Head of caudate nucleus (tissue), 42 donors: Measurements from ENCODE around the gene C3.
"Not testable (repeated sequence)": the region's sequence is repeated elsewhere in the genome, so short reads cannot be mapped to it uniquely, and the experiment has no call there.

Experiments
- DNase-seq, 42 donors: peaks; one replicate each; pipeline versions ENCODE4 v3.0.0 to v3.0.0-alpha.2; 2020 to 2021; ENCODE audit warnings: mixed read lengths in 7 of 42
- intact Hi-C: fragments of 100-400 bp; cut with DNase I; formaldehyde crosslinking; loops from one replicate; pipeline ENCODE4 v1.15.0; 2022

C3 gene

DNA sequence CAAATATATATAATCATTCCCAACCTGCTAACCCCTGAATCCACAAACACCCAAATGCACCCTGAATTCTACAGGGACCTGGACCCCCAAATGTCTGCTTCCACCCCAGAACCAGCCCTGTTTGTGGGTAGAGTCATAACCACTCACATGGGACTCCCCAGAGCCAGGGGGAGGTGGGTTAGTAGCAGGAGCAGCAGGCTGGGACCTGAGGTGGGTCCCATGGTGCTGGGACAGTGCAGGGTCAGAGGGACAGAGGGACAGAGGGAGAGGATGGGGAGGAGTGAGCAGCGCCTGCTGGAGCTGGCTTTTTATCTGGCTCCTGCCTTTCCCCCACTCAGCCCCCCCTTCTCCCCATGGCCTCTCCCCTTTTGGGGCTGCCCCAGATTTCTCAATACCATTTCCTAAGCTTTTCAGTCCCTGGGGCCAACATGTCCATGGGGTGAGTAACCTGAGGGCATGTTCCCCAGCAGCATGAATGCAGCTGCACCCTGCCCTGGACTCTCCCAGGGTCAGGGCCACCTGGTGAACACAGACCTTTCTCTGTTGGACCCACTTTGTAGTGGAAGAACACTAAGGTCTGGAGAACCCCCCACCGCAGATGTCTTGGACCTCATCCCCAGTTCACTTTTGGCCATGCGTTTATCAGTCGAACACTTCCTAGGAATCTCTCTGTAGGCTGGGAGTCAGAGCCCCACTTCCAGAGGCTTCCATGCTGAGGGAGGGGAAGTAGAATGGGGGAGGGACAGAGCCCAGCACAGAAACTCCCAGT lies at the start of gene C3:
C3 (minus strand) TSS at position 282 of the 769 bp plus-strand sequence; CDS start at position 221, 61 bp downstream.
- intact Hi-C loops = no loop called here
- peak in 26 of 42 donors; percentile 14 to 80 (median 47) for DNase-seq

DNA sequence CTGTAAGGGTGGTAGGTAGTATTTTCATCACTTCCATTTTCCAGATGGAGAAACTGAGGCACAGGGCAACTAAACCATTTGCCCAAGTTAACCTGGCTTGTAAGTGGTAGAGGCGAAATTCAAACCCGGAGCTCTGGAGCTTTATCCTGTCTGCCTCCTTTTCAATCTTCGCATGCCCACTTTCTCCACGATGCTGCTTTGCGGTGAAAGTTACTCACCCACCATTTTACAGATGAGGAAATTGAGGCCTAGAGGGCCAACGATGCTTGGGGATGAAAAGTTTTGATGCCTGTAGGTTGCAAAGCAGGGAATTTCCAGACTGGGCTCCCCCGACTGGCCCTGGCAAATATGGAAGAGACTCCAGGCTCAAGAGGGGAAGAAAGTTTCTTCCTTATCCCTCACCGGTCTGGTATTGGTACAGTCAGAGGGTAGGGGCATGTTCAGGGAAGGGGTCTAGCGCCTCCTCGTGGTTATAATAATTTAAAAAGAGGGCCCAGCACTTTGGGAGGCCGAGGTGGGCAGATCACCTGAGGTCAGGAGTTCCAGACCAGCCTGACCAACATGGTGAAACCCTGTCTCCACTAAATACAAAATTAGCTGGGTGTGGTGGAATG lies 48.7 kb upstream of the C3 start:
- DNase-seq = no peak
- intact Hi-C loops = no loop called here

DNA sequence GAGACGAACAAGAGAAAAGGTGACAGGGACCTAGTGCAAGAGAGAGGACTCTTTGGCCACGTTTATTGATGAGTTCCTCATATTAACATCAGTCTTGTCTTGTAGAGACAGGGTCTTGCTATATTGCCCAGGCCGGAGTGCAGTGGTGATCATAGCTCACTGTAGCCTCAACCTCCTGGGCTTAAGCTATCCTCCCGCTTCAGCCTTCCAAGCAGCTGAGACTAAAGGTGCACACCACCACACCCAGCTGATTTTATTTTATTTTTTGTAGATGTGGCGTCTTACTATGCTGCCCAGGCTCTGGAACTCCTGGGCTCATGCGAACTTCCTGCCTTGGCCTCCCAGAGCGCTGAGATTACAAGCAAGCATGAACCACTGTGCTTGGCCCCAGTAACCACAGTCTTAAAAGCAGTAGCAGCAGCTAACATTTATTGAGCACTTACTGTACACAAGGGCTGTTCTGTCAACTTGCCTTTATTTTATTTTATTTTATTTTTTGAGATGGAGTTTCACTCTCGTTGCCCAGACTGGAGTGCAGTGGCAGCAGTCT lies 47.9 kb upstream of the C3 start:
- intact Hi-C loops = no loop called here
- no peak for DNase-seq

DNA sequence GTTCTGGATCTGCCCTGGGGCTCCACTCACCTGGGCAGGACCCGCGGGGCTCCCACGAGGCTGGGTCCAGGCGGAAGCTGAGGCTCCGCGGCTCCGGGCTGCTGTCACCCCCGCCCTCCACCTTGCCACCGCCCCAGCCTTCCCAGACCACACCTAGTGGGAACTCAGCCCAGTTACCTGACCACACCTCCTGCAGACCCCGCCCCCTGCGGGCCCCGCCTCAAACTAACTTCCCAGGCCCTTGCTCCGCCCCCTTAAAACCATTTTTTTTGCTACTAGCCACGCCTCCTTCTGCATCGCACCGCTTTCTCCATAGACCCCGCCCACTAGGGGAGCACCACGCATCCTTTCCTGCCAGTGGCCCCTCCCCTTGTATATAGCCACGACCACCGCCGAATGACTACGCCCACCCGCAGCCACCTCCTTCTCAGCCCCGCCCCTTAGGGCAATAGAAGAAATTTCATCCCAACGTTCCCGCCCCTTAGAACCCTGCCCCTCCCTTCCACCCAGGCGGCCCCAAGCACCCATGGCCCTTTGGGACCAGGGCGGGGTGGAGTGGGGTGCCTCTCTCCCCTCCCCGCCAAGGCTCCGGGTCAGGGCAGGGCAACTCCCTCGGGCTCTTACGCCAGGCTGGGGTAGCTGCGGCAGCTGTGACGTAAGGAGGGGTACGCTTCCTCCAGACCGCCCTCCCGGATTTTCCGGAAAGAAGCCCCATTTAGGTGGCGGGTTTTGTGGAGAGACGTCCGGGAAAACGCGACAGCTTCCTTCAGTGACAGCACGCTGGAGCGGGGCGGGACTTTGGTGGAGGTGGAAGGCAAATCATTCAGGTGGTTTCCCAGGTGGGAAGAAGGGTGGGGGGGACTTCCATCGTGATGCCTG lies 47.1 kb upstream of the C3 start, which contains the start of gene SH2D3A:
SH2D3A (minus strand) TSS at position 79 of the 879 bp plus-strand sequence. CDS start 3,687 bp downstream, outside the sequence.
- intact Hi-C loops = no loop called here
- DNase-seq = peak in 8 of 42 donors; percentile 3 to 61 (median 37)

DNA sequence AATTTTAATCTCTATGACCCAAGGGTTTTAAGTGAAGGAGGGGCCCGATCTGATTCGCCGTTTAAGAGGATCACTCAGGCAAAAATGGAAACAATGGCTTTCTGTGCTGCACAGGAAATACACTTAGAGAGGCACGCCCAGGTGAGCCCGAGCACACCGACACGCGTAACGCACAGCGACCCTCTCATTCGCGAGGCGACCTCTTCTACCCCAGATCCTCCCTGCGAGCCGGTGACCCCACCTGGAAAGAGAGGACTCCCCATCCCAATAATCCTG lies 46.6 kb upstream of the C3 start:
- DNase-seq = no peak
- intact Hi-C loops = no loop called here

DNA sequence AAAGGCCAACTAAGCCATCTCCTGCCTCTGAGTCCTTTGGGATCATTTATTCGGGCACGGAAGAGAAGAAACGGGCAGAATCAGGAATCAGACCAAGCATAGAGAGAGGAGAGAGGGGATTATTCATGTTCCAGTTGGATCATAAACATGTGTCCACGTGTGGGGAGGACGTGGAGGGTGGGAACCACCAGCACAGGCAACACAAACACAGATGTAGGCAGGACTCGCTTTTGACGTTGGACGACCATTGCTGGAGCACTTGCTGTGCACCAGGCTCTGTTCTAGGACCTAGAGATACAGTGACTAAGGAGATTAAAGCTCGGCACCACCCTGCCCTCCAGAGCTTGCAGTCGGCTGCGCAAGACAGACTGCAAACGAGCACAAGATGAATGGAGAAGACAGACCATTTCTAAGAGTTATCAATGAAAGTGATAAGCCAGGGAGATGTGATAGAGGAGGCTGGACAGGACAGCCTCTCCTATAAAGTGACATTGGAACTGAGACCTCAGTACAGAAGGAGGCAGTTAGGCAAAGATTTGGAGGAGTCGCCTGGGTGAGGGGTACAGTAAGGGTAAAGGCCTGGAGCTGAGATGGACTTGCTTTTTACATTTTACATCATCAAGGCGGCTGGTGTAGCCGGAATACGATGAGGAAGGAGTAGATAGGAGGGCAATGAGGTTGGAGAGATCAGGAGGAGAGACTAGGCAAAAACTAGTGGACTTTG lies 46.1 kb upstream of the C3 start:
- intact Hi-C loops = no loop called here
- DNase-seq = no peak

DNA sequence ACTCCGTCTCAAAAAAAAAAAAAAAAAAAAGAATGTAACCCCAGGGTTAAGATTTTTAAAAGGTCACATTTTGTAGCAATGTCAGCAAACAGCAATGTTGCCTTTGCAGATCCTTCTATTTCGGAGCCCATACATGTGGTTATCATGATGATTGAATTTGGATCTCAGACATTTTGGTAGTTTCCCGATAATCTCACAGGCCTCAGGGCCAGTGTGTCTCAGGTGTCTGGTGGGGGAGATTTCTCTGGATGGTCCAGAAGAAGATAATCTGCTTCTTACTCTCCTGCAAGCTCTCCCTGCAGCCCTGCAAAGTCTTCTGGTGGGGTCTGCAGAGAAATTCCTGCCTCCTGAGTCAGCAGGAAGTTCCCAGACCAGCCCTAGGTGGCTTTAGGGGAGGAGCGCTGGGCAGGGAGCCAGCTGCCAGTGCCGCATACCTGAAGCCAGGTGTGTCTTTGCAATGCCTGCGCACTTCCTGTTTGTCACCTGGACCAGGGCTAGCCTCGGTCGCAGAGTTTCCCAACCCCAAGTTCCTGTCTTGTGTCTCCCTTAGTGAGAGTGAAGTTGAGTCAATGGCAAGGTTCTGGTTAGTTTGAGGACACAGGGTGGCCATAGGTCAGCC lies 45.4 kb upstream of the C3 start:
- no peak for DNase-seq
- intact Hi-C loops = no loop called here

DNA sequence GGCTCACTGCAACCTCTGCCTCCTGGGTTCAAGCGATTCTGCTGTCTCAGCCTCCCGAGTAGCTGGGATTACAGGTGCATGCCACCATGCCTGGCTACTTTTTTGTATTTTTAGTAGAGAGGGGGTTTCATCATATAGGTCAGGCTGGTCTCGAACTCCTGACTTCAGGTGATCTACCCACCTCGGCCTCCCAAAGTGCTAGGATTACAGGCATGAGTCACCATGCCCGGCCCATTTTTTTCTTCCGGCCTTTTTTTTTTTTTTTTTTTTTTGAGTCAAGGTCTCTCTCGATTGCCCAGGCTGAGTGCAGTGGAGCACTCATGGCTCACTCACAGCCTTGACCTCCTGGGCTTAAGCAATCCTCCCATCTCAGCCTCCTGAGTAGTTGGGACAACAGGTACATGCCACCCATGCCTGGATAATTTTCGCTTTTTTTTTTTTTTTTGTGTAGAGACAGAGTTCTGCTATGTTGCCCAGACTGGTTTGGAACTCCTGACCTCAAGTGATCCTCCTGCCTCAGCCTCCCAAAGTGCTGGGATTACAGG lies 41.9 kb upstream of the C3 start:
- intact Hi-C loops = not testable (repeated sequence)

DNA sequence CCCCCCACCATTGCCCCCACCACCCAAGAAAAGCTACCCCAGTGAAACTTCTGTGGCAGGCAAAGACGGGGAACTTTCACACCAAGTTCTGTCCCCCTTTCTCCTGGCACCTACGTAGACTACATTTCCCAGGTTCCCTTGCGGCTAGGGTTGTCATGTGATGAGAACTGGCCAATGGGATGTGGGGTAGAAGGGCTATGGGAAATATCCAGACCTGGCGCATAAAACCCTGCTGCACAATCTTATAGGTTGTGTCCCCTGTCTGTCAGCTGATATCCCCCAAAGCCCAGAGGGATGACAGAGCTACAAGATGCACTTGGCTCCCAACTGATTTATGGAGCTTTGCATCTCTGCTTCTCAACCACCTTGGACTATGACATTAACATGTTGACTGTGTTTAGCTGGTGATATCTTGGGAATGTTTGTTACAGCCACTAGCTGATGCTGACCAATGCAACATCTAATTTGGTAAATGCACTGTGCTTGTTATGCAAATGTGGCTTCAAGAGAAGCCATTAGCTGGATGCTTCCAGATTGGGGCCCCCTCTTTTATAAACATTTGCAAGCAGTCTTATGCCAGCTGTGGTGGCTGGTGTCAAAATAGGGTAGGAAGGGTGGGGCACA lies 40.7 kb upstream of the C3 start:
- intact Hi-C loops = no loop called here
- DNase-seq = no peak

More for the DNA sequence above, 41.9 kb upstream of the C3 start:
- DNase-seq = not testable (repeated sequence)

DNA sequence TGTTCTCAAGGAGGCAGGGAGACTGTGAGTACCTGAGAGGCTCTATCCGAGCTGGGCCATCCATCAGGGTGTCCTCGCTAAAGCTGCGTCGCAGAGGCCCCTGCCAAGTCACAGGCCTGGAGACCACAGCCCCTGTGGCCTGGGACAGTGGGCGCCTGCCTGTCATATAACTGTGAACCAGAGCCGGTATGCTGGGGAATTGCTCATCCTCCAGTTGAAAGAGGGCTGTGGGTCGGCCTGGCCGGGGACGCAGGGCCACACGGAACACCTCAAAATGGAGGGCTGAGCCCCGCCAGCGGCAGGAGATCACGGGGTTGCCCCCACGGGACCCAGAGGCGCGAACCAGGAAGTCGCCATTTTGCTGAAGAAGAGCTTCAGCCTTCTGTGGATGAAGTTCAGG lies 40.2 kb upstream of the C3 start:
- intact Hi-C loops = no loop called here
- DNase-seq = no peak

DNA sequence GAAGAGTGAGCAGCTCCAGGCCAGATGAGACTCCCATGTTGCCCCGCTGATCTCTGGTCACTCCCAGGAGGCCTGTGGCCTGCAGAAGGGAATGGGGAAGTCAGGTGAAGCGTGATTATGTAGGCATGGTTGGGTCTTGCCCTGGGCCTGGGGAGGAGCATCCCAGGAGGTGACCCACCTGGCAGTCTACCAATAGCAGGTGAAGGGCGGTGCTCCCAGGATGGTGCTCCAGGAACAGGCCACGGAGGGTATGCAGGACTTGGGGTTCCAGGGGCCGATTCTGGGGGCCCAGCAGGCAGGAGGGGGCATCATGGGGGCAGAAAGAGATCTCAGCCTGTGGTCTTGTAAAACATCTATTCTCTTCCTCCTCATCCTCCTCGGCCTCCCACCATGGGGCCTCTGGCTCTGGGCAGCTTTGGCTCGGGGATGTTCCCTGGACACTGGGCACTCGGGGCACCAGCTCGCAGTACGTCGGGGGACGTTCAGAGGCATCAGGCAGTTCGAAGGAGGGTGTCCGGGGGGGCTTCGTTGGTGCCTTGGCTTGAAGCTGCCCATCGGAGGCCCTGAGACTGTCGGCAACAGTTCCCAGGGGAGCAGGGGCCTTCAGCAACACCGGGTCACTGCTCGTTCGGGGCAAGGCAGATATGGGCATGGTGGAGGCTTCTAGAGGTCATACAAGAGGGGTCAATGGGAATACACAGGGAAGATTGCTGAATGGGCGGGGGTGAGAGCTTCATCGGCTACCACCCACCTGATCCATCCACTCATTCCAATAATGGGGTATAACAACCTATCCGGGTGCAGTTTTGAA lies 34.4 kb upstream of the C3 start:
- intact Hi-C loops = loop anchor here (10.0 kb wide), 1 partner anchor 120 kb away; no protein-coding TSS in a partner anchor
- DNase-seq = no peak

DNA sequence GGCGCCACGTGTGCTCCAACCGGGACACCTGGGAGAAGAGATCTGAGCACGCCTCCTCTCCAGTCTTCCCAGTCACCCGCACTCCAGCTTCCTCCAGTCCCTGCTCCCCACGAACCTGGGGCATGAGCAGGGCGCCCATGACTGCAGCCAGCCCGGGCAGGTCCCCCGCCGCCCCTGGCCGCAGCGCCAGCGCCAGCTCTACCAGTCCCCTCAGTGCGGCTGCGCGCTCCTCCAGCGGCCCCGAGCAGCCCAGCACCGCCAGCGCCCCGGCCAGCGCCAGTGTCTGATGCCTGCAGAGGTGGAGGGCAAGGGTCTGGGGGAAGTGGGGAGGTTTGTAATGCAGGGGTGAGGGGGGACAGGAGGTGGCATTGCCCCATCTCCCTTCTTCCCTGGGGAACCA lies 33.7 kb upstream of the C3 start:
- no peak for DNase-seq
- intact Hi-C loops = loop anchor here (10.0 kb wide), 1 partner anchor 119 kb away; no protein-coding TSS in a partner anchor

DNA sequence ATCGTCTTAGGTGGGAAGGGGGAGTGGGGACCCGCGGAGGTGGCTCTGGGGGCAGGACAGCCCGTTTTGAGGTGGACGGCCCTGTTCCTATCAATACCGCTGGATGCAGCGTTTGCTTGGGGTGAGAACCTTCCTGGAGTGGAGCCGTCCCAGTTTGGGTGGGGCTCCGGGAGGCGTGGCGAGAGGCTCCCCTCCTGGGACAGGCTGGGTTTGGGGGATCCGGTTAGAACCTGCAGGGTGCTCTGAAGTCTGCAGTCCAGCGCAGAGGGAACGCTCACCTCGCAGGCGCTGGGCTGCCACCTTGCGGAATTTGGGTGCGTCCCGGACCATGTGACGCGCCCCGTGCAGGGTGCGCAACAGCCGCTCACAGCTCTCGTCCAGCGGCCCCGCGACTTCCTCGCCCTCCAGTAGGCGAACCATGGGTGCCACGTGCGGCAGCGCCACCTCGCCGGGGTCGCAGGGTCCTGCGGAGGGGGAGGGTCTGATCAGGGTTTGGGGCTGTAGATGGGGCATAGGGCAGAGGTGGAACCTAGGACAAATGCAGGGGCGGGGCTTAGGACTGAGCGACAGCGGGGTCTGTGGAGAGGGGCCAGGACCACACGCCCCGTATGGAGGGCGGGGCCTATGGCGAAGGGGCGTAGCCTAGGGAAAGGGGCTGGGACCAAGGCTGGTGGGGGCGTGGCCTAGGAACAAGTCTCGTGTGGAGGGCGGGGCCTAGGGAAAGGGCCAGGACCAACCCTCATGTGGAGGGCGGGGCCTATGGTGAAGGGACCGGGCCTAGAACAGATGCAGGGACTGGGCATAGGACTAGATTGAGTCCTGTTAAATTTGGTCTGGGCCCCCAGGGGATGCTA lies 33.0 kb upstream of the C3 start:
- intact Hi-C loops = loop anchor here (10.0 kb wide), 1 partner anchor 119 kb away; no protein-coding TSS in a partner anchor
- peak in 22 of 42 donors; percentile 11 to 68 (median 44) for DNase-seq

DNA sequence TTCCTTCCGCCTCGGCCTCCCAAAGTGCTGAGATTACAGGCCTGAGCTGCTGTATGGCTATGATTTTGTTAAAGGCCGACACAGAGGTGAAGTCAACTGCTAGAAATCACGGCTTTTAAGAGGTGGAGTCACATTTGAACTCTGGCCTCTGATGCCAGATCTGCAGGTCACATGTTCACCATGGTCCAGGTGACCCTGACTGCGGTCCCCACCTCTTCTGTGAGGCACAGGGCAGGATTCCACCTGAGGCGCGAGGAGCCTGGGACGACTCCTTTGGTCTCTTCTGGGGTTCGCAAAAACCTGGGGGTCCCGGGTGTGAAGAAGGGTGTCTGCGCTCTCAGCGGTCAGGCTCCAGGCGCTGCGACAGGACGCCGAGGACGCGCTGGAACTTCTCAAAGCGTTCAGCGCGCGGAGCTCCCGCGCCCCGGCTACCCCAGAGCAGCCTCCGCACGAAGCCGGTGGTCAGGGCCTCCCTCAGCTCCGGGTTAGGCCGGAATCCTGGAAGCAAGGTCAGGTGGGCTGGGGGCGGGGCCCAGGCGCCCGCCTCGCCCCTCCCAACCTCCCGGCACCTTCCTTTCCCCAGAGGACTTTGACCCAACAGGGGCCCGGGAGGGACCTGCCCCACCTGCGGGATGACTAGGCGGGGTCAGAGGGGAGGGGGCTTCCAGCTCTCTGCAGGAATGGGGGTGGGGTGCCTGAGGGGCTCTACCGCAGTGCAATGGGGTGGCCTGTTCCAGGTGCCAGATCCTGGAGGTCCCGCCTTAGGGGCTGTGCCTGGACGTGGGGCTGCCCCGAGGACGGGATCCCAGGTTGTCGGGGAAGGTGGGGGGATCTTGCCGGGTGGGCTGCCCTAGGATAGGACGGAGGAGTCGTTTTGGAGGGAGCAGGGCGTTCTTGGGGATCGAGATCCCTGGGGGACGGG lies 32.1 kb upstream of the C3 start:
- intact Hi-C loops = loop anchor here (10.0 kb wide), 1 partner anchor 118 kb away; no protein-coding TSS in a partner anchor
- no peak for DNase-seq

DNA sequence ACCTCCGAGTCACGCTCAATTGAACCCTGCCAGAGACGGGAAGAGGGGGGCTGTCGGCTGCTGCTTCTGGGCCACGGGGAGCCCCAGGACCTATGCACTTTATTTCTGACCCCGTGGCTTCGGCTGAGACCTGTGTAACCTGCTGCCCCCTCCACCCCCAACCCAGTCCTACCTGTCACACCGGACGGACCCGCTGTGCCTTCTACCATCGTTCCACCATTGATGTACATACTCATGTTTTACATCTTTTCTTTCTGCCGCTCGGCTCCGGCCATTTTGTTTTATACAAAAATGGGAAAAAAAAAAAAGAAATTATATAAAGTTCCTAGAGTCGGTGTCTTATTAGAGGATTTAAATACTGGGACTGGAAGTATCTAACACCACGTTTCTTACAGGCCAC lies 30.7 kb upstream of the C3 start:
- intact Hi-C loops = loop anchor here (10.0 kb wide), 1 partner anchor 116 kb away; no protein-coding TSS in a partner anchor
- no peak for DNase-seq
